Esophagus squamous epithelium (tissue), 4 donors: ENCODE results near the gene SMOC1.

Source experiments
- POLR2A ChIP-seq, 4 donors: fragments of 450-650 bp; IDR thresholded peaks; one replicate each; pipeline ENCODE4 v1.6.1; 2017; ENCODE audit warnings: antibody characterized with exemption in 4 of 4, mild to moderate bottlenecking in 4 of 4, moderate library complexity in 3 of 4
- TF ChIP-seq, protein P1 (sequence below), 6 experiments: fragments of 450-650 bp in 4 of 6; fragments of 200-600 bp in 2 of 6; sonication (generic) in 2 of 6; IDR thresholded peaks; one replicate each; pipeline ENCODE4 v1.5.1; 2016 to 2019; ENCODE audit warnings: antibody characterized with exemption in 6 of 6, mild to moderate bottlenecking in 4 of 6, moderate library complexity in 4 of 6

DNA sequence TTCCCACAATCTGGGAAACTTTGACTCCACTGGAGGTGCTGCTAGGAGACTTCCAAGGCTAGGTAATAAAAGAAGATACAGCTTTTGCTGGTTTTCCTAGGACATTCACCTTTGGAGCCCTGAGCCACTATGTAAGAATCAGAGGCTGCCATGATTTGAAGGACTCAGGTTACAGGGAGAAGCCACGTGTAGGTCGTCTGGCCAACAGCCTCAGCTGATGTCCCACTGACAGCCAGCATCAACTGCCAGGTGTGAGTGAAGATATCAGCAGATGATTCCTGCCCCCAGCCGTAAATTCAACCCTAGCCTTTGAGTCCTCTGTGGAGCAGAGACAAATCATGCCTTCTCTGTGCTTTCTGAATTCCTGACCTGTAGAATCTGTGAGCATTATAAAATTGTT lies 27.0 kb downstream of the SMOC1 start:
- TF ChIP-seq, protein P1, sequence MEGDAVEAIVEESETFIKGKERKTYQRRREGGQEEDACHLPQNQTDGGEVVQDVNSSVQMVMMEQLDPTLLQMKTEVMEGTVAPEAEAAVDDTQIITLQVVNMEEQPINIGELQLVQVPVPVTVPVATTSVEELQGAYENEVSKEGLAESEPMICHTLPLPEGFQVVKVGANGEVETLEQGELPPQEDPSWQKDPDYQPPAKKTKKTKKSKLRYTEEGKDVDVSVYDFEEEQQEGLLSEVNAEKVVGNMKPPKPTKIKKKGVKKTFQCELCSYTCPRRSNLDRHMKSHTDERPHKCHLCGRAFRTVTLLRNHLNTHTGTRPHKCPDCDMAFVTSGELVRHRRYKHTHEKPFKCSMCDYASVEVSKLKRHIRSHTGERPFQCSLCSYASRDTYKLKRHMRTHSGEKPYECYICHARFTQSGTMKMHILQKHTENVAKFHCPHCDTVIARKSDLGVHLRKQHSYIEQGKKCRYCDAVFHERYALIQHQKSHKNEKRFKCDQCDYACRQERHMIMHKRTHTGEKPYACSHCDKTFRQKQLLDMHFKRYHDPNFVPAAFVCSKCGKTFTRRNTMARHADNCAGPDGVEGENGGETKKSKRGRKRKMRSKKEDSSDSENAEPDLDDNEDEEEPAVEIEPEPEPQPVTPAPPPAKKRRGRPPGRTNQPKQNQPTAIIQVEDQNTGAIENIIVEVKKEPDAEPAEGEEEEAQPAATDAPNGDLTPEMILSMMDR (IDR thresholded peaks at IDR 0.05), result no peak
- TF ChIP-seq POLR2A (IDR thresholded peaks at IDR 0.05), result no peak
